Measurements from ENCODE around the gene CDC34. TPM values are rescaled to one million over a fixed set of nuclear protein-coding genes. Genes with fewer than 3 reads are reported as not detected.

CDC34 gene
- total RNA-seq, 1 experiment from 2014 or later = 129 TPM

GRCh38 chr19:591099-591958 is 59.8 kb downstream of the CDC34 start (continued):
- TF ChIP-seq E2F5 (CRISPR knock-in tag; IDR thresholded peaks at IDR 0.05) (0 out of 2 replicates have a peak, but pooled peaks have one; percentile 63), CREB1 (CRISPR knock-in tag; IDR thresholded peaks at IDR 0.05) (peak; percentile 50; the same call in 1 of the 2 replicates), MYBL2 (CRISPR knock-in tag; IDR thresholded peaks at IDR 0.05) (peak; percentile 77; the same call in 1 of the 2 replicates), SMAD4 (CRISPR knock-in tag; IDR thresholded peaks at IDR 0.05) (peak; percentile 51; the same call in 1 of the 2 replicates), OVOL2 (CRISPR knock-in tag; IDR thresholded peaks at IDR 0.05; ENCODE audit: borderline replicate concordance) (no peak), ZNF263 (CRISPR knock-in tag; IDR thresholded peaks at IDR 0.05; ENCODE audit: low read depth) (no peak), ATF1 (CRISPR knock-in tag; IDR thresholded peaks at IDR 0.05) (peak; percentile 53; the same call in 1 of the 2 replicates), TP53 (CRISPR knock-in tag; IDR thresholded peaks at IDR 0.05) (no peak), ZMAT4 (CRISPR knock-in tag; IDR thresholded peaks at IDR 0.05) (no peak), CBFB (CRISPR knock-in tag; IDR thresholded peaks at IDR 0.05; ENCODE audit: low read depth) (no peak), AR (CRISPR knock-in tag; IDR thresholded peaks at IDR 0.05) (no peak)
- TF ChIP-seq, protein P1, sequence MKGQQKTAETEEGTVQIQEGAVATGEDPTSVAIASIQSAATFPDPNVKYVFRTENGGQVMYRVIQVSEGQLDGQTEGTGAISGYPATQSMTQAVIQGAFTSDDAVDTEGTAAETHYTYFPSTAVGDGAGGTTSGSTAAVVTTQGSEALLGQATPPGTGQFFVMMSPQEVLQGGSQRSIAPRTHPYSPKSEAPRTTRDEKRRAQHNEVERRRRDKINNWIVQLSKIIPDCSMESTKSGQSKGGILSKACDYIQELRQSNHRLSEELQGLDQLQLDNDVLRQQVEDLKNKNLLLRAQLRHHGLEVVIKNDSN (CRISPR knock-in tag; IDR thresholded peaks at IDR 0.05) = peak; percentile 60; the same call in 1 of the 2 replicates
- TF ChIP-seq, protein P2, sequence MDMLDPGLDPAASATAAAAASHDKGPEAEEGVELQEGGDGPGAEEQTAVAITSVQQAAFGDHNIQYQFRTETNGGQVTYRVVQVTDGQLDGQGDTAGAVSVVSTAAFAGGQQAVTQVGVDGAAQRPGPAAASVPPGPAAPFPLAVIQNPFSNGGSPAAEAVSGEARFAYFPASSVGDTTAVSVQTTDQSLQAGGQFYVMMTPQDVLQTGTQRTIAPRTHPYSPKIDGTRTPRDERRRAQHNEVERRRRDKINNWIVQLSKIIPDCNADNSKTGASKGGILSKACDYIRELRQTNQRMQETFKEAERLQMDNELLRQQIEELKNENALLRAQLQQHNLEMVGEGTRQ (CRISPR knock-in tag; IDR thresholded peaks at IDR 0.05) = no peak
- TF ChIP-seq, protein P3, sequence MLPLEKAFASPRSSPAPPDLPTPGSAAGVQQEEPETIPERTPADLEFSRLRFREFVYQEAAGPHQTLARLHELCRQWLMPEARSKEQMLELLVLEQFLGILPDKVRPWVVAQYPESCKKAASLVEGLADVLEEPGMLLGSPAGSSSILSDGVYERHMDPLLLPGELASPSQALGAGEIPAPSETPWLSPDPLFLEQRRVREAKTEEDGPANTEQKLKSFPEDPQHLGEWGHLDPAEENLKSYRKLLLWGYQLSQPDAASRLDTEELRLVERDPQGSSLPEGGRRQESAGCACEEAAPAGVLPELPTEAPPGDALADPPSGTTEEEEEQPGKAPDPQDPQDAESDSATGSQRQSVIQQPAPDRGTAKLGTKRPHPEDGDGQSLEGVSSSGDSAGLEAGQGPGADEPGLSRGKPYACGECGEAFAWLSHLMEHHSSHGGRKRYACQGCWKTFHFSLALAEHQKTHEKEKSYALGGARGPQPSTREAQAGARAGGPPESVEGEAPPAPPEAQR (CRISPR knock-in tag; IDR thresholded peaks at IDR 0.05) = no peak

Other genes with a start within 250 kb of the CDC34 start
- 78.7 to 102 TPM (median 99.6 TPM) in 3 replicates for gene PLPP2, start 240.4 kb upstream of the CDC34 start, total RNA-seq (2021)
- 56.3 to 63.6 TPM (median 60.9 TPM) in 3 replicates for gene MIER2, start 187.0 kb upstream of the CDC34 start, total RNA-seq (2021)
- 6.6 to 9.8 TPM (median 7.9 TPM) in 3 replicates for gene C2CD4C, start 122.6 kb upstream of the CDC34 start, total RNA-seq (2021)
- 8.4 to 9.8 TPM (median 9.0 TPM) in 3 replicates for gene SHC2, start 70.7 kb upstream of the CDC34 start, total RNA-seq (2021)
- gene MADCAM1, start 35.3 kb upstream of the CDC34 start, total RNA-seq (2021) = 3.2 to 4.7 TPM (median 3.9 TPM) in 3 replicates
- 14.3 to 18.8 TPM (median 14.9 TPM) in 3 replicates for gene TPGS1, start 24.3 kb upstream of the CDC34 start, total RNA-seq (2021)
- gene GZMM, start 12.3 kb downstream of the CDC34 start, total RNA-seq (2021) = 0.21 to 0.68 TPM (median 0.60 TPM) in 3 replicates
- 758 to 847 TPM (median 841 TPM) in 3 replicates for gene BSG, start 40.8 kb downstream of the CDC34 start, total RNA-seq (2021)
- 8.0 to 9.2 TPM (median 8.1 TPM) in 3 replicates for gene HCN2, start 58.1 kb downstream of the CDC34 start, total RNA-seq (2021)
- 113 to 139 TPM (median 116 TPM) in 3 replicates for gene POLRMT, start 101.8 kb downstream of the CDC34 start, total RNA-seq (2021)
- gene FGF22, start 108.1 kb downstream of the CDC34 start, total RNA-seq (2021) = 1.4 to 1.6 TPM (median 1.6 TPM) in 3 replicates
- gene RNF126, start 131.5 kb downstream of the CDC34 start, total RNA-seq (2021) = 66.7 to 84.4 TPM (median 68.1 TPM) in 3 replicates
- gene FSTL3, start 144.6 kb downstream of the CDC34 start, total RNA-seq (2021) = 8.7 to 12.2 TPM (median 10.1 TPM) in 3 replicates
- gene PRSS57, start 163.7 kb downstream of the CDC34 start, total RNA-seq (2021) = not detected in 3 replicates
- 17.7 to 25.6 TPM (median 22.1 TPM) in 3 replicates for gene PALM, start 177.2 kb downstream of the CDC34 start, total RNA-seq (2021)
- 0.66 to 0.78 TPM (median 0.70 TPM) in 3 replicates for gene MISP, start 219.4 kb downstream of the CDC34 start, total RNA-seq (2021)